Measurements from ENCODE around the gene ATP10D. TPM values are rescaled to one million over a fixed set of nuclear protein-coding genes. Genes with fewer than 3 reads are reported as not detected.

The ATP10D gene
- 10 to 100 TPM; 28.6 to 41.0 (median 34.6) TPM for total RNA-seq

DNA sequence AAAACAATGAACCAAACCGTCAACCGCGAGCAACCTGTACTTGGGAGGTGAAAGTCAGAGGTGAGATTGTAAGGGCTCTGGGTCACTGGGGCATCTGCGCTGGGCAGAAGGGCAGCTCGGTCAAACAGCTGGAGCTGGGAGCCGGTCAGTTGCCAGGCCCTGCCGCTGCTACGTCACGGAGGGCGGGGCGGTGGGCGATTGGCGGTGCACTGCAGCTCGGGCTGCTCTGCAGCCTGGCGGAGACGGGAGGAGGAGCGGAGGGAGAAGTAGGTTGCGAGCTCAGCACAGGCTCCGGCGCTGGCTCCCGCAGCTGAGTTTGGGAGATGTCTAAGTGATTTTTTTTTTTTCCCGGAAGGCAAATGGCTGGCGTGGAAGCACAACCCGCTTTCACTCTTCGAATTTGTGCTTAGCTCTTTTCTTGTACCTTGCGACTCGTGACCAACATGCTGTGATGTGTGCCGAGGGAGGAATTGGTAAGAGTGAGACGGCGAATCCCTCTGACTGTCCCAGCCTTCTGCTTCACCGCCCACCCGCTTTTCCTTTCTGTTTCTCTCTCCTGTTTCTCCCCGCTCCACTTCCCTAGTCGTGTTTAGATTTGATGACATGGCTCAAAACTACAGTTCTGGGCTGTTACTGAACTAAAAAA is at the start of gene ATP10D:
Gene ATP10D, plus strand, starts transcription at position 229 of the 646 bp plus-strand sequence. CDS start 27,266 bp downstream, outside the sequence.
- under 1% methylated on average over 34 of the region's 34 CpGs for WGBS
- TF ChIP-seq POLR2A (IDR thresholded peaks at IDR 0.05): peak in 1 of 2 donors; percentile 64
- TF ChIP-seq POLR2AphosphoS5 (IDR thresholded peaks at IDR 0.05): peak in 2 of 3 donors; percentile 54 to 64
- TF ChIP-seq, protein P1, sequence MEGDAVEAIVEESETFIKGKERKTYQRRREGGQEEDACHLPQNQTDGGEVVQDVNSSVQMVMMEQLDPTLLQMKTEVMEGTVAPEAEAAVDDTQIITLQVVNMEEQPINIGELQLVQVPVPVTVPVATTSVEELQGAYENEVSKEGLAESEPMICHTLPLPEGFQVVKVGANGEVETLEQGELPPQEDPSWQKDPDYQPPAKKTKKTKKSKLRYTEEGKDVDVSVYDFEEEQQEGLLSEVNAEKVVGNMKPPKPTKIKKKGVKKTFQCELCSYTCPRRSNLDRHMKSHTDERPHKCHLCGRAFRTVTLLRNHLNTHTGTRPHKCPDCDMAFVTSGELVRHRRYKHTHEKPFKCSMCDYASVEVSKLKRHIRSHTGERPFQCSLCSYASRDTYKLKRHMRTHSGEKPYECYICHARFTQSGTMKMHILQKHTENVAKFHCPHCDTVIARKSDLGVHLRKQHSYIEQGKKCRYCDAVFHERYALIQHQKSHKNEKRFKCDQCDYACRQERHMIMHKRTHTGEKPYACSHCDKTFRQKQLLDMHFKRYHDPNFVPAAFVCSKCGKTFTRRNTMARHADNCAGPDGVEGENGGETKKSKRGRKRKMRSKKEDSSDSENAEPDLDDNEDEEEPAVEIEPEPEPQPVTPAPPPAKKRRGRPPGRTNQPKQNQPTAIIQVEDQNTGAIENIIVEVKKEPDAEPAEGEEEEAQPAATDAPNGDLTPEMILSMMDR (IDR thresholded peaks at IDR 0.05): peak in 1 of 2 donors; percentile 17
- TF ChIP-seq EP300 (IDR thresholded peaks at IDR 0.05): no peak
- peaks cover 51% of the 10 kb centered on the region for H3K4me1 ChIP-seq

DNA sequence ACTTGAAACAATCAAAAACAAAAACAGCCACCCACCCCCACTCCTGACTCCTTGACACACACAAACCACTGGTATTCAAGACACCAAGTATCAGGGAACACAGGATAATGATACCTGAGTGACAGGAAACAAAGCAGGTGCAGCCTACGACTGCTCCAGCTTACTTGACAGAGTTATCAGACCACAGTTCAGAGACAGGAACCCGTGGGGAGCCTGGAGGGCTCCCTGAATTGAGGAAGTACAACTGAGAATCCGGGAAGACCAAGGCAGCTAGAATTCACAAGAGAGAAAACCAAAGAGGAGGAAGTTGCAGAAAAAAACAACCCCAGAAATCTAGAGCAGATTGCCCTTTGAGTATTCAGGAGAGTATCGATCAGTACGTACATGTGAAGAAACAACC is 42.1 kb upstream of the ATP10D start:
- Histone ChIP-seq H3K27me3 (no peaks in the 10 kb centered on the region), H3K9me3 (no peaks in the 10 kb centered on the region), H3K4me3 (no peak overlapping the region), H3K4me1 (no peaks in the 10 kb centered on the region), H3K27ac (no peak overlapping the region), H3K36me3 (no peaks in the 10 kb centered on the region)
- no peak for DNase-seq (ENCODE audit: low spot score in 2 of 2)
- TF ChIP-seq POLR2AphosphoS5 (IDR thresholded peaks at IDR 0.05) (no peak), EP300 (IDR thresholded peaks at IDR 0.05) (no peak), POLR2A (IDR thresholded peaks at IDR 0.05) (no peak)
- TF ChIP-seq, protein P1 (IDR thresholded peaks at IDR 0.05): no peak
- WGBS: 64% methylated on average over 5 of the region's 5 CpGs

More for the DNA sequence above, at the start of gene ATP10D:
- H3K36me3 ChIP-seq: no peaks in the 10 kb centered on the region
- peak; percentile 96 to 97 for DNase-seq (ENCODE audit: low spot score in 2 of 2)
- no peaks in the 10 kb centered on the region for H3K9me3 ChIP-seq
- peak within 1 kb of the TSS; percentile 96 for H3K27ac ChIP-seq
- peak within 1 kb of the TSS; percentile 75 for H3K4me3 ChIP-seq
- H3K27me3 ChIP-seq: no peaks in the 10 kb centered on the region

DNA sequence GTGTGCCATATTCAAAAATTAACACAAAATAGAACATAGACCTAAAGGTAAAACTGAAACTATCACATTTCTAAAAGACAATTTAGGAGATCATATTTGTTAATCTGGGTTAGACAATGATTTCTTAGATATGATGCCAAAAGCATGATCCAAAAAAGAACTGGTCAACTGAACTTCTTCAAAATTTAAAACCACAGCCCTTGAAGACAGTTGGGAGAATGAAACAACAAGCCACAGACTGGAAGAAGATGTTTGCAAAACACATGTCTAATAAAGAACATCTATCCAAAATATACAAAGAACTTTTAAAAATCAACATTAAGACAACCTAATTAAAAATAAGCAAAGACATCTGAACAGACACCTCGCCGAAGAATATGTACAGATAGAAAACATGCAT is 41.0 kb upstream of the ATP10D start:
- Histone ChIP-seq H3K27ac (no peak overlapping the region), H3K36me3 (no peaks in the 10 kb centered on the region), H3K9me3 (no peaks in the 10 kb centered on the region), H3K4me1 (no peaks in the 10 kb centered on the region), H3K27me3 (no peaks in the 10 kb centered on the region), H3K4me3 (no peak overlapping the region)
- no peak for DNase-seq (ENCODE audit: low spot score in 2 of 2)
- 90% methylated on average over 2 of the region's 2 CpGs for WGBS
- no peak for TF ChIP-seq POLR2A (IDR thresholded peaks at IDR 0.05)
- no peak for TF ChIP-seq POLR2AphosphoS5 (IDR thresholded peaks at IDR 0.05)
- no peak for TF ChIP-seq EP300 (IDR thresholded peaks at IDR 0.05)
- TF ChIP-seq, protein P1 (IDR thresholded peaks at IDR 0.05): no peak

DNA sequence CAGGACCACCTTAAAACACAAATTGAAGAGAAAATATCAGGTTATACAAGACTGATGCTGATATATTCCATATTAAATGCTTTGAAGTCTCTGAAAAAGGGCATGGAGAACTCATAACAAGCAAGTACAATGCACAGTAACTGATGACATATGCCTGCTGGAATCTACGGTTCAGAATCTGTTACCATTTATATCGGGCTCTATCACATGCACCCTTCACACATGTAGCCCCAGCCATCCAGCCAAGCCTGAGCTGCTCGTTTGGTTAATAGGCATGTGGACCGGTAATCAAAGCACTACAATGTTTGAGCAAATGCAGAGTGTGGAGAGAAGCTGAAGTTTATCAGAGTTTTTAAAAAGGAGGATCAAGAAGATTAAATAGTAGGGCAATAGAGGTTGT is 33.4 kb upstream of the ATP10D start:
- 48% methylated on average over 4 of the region's 4 CpGs for WGBS
- Histone ChIP-seq H3K9me3 (no peaks in the 10 kb centered on the region), H3K27ac (no peak overlapping the region), H3K36me3 (peaks cover 41% of the 10 kb centered on the region), H3K4me3 (no peak overlapping the region), H3K4me1 (no peaks in the 10 kb centered on the region), H3K27me3 (no peaks in the 10 kb centered on the region)
- no peak for DNase-seq (ENCODE audit: low spot score in 2 of 2)
- TF ChIP-seq POLR2AphosphoS5 (IDR thresholded peaks at IDR 0.05) (no peak), EP300 (IDR thresholded peaks at IDR 0.05) (no peak), POLR2A (IDR thresholded peaks at IDR 0.05) (no peak)
- TF ChIP-seq, protein P1 (IDR thresholded peaks at IDR 0.05): no peak

DNA sequence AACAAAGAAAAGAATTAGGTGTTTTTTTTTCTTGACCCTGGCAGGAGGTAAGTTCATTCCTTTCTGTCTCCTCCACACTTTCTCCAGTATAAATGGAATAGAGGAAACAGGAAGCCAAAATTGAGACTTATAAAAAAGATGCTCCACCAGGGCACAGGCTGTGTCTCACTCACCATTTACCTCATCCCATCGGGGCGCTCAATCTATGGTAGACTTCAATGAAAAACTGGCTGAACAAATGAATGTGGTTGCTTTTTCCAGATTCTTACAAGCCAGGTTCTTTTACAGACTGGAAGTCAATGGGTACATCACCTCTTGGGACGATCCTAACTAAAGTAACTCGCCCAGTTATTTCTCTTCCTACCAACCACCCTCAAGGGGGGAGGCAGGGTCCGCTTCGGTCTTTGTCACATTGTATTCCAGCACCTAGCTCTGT is 22.3 kb upstream of the ATP10D start:
- no peak for DNase-seq (ENCODE audit: low spot score in 2 of 2)
- Histone ChIP-seq H3K27ac (peak overlapping the region; percentile 75), H3K4me3 (peak overlapping the region; percentile 74), H3K4me1 (peaks cover 17% of the 10 kb centered on the region), H3K9me3 (no peaks in the 10 kb centered on the region), H3K27me3 (no peaks in the 10 kb centered on the region), H3K36me3 (no peaks in the 10 kb centered on the region)
- TF ChIP-seq POLR2AphosphoS5 (IDR thresholded peaks at IDR 0.05): no peak
- TF ChIP-seq, protein P1 (IDR thresholded peaks at IDR 0.05): no peak
- no peak for TF ChIP-seq POLR2A (IDR thresholded peaks at IDR 0.05)
- 5% methylated on average over 6 of the region's 6 CpGs for WGBS
